Putamen (tissue), 1 donor: ENCODE measurements around the gene ZNF423.

ENCODE experiments used
- DNase-seq: peaks from one replicate; pipeline ENCODE4 v3.0.0-alpha.2; 2016; ENCODE audit warnings: low spot score

Gene ZNF423

DNA sequence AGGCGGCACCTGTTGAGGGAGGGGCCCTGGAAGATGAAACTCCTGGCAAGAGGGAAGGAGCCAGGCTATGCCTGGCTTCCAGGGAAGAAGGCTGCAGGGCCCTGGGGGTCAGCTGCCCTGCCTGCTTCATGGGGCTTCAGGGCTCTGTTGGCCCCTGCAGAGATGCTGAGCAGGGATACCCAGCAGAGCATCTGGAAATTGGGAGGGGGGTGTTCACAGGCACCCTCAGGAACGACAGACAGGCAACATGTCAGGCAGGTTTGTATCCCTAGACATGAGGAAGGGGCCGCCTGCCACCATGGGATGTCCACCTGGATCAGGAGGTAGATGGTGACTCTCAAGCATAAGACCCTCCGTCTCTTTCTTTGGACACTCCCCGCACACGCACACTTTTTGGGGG lies 13.8 kb upstream of the ZNF423 start:
- no peak for DNase-seq

DNA sequence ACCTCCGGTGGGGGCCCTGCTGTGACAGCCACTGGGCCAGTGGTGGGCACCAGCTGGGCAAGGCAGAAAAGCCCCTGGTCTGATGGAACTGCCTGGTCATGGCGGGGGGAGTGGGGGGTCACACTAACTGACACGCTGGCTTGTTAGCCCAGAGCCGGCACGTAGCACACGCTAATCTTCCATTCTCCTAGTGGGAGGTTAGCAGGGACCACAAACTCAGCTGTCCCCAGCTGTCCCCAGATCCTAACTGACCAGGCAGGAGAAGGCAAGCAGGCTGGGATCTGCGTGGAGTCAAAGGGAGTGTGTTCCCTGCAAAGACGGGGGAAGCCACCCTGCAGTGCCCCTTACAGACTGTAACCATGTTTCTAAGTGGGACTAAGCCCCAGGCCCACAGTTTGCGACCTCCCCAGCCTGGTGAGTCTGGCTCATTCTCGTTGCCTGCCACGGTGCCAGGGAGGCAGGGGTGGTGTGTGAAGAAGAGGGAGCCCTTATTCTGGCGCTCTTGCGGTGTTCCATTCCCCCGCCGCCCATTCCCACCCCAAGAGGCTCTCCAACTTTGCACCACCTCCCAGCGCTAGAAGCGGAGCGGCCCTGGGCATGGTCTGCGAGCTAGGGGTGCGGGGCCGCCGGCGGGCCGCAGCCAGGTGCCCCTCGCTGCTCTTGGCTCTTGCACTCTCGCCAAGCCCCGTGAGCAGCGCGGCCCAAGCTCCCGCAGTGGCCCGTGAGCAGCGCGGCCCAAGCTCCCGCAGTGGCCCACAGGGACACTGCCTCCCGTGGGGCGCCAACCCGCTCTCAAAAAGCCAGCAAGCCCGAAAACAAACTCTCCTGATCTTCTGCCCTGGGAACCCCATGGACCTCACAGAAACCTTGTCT lies 12.1 kb upstream of the ZNF423 start:
- no peak for DNase-seq

DNA sequence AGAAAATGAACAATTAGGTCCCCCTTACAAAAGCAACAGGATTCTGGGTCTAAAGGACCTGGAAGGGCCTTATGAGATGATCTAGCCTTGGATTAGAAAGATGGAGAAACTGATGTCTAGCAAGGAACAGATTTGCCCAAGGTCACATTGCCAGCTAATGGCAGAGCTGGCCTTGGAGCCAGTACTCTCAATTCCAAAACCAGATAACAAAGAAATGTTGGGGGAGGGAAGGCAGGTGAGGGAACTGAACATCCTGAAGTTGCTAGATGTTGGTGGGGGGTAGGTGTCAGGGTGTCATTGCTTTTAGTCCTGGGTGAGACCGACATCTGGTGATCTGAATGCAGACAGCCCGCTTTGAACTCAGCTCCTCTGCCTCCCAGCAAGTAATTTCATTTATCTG lies 11.3 kb upstream of the ZNF423 start:
- no peak for DNase-seq

DNA sequence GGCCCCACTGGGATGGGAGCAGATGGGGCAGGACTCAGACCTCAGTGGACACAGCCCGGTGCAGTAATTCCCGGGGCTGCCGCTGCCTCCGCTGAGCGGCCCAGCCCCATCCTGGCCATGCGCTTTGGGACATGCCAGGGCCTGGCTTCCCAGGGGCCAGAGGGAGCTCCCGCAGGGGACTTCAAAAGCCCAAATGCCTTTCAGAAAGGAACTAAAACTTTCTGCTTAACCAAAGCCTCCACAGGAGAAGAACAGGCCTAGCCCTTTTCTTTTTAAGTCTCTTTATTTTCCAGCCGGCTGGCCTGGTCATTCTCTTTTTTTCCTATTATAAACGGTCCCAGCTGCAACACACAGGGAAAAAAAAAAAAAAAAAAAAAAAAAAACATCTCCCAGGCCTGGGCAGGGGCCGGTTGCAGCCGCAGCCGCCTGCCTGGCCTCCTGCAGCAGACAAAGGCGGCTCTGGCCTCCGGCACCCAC lies 10.7 kb upstream of the ZNF423 start:
- no peak for DNase-seq

DNA sequence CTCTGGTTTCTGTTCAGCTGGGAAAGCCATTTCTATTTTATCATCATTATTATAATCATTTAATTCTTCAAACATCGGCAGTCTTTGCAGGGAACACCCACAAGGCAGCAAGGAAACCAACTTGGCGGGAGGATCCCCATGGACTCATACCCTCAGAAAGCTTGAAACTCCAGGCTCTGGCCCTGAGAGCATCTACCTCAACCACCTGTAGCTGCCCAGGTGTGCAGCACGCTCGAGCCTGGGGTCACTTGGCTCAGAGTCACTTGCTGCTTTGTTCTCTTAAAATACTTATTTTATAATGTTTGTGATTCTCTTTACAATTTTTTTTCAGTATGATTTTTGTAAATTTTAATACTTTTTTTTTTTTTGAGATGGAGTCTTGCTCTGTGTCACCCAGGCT lies 6.8 kb upstream of the ZNF423 start:
- DNase-seq = no peak

DNA sequence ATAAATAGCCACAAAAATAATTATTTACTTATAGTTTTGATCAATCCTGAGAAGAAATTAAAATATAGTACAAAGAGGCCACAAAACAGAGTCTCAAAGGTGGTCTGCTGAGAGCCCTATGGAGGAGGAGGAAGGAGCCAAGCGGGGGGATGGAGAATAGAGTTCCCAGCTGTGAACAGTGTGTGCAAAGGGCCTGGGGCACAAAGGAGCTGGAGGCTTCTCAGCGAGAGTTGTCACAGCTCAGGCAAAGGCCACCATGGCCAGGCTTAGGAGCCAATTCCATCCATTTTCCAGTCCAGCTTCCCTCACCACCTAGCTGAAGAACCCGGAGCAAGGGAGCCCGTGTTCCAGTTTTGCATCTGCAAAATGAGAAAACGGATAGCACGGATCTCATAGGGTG lies 5.4 kb upstream of the ZNF423 start:
- no peak for DNase-seq

DNA sequence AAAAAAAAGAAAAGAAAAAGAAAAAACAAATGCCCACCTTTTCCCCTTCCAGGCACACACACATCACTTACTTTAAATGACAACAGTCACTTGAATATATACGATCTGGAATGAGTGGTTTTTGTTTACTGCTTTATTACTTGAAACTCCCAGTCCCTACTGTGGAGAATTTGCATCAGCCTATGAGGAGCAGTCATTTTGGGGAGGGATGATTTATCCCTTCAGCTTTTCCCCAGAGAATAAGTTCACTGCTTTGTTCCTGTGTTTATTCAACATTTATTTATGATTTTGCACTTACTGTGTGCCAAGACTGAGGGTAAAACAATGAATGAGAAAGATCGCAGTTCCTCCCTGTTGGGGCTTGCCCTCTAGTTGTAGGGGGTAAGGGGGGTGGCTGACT lies 4.7 kb upstream of the ZNF423 start:
- no peak for DNase-seq

DNA sequence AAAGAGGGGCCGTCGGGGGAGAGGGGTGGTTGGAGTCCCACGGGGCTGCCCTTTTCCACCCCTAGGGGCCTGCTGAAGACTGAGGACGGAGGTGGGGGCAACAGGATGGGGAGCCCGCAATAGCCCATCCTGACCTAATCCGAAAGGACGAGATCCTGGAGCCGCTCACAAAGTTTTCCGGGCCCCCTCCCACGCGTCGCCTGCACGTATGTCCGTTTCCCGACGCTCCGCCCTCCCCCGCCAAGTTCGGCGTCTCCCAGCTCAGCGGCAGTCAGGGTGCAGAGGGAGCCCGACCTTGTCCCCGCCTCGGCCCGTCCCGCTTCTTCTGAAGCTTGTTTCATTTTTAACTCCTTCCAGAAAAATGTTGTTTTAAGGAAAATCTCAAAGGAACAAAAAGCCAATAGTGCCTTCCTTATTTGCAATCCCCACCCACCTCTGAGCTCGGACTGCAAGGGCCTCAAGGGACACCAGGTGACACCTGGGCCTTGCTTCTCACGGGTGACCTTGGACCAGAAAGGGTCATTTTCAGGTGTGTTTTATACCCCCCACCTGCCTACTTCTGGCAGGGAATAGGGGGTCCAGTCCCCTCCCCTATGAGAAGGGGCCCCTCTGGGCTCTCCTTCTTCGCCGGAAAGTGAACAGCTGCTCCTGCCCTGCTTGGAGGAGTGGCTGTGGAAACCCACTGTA lies 3.4 kb upstream of the ZNF423 start:
- no peak for DNase-seq

DNA sequence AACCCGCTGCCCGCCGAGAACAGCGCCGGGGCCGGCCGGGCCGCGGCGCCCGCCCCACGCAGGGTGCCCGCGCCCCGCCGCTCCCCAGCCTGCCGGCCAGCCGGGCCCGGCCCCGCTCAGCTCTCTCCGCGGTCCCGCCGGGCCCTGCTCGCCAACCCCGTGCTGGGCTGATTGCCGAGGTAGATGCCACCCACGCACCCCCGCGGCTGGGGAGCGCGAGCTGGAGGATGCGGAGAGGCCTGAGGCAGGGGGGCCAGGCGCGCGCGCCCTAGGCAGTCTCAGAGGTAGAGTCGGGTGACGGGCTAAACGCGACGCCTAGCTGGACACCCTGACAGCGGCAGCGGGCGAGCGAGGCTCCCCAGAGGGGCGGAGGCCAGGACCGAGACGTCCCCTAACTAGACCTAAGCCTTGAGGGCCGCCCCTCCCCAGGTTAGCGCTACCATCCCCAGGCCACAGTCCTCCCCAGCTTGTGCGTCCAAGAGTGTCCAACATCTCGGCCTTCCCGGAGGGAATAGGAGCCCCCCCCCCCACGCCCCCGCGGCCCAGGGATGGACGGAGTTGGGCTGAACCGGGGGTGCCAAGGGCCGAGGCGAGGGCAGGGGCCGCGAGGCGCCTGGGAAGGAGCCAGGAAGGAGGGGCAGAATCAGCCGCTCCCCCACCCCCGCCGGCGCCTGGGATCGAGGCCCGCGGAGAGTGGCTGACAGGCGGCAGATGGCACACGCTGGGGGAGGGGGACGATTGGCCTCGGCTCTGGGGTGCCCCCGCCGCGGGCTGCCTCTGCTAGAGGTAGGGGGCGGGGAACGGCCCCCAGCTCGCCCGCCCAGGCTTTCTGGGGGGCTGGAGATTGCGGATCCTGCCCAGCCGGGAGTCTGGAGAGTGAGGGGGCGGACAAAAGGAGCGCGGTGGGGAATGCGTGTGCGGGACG lies 2.5 kb upstream of the ZNF423 start:
- DNase-seq = no peak

DNA sequence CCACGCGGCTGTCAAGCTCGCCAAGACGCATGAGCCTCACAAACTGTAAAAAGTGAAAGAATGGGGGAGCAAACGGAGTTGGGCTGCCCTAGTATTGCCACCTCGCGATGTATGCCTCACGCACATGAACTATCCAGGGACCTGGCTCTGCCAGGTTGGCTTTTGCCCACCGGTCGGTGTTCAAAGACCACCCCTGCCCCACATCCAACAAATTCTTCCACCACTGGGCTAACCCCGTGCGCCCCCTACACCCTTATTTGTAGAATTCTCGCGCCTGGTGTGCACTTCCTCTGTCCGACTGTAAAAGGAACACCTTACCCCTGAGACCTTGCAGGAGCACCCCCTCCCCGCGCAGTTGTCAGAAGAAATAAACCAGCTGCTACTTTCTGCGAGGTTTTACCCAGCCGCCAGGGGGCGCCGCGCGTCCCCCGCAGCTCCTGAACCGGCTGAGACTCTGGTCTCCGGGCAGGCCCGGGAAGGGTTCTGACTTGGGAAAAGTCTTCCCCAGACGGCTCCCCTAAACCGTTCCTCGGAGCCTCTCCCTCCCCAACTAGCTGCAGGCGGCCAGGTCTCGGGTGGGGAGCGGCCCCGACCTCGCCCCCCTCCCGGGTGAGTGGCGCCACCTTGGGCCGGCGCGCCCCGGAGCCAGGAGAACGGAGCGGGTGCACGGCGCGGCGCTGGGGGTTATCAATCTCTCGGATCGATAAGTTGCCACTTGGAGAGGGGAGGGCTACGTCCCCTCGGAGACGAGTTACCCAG lies 1.7 kb upstream of the ZNF423 start:
- DNase-seq = no peak

DNA sequence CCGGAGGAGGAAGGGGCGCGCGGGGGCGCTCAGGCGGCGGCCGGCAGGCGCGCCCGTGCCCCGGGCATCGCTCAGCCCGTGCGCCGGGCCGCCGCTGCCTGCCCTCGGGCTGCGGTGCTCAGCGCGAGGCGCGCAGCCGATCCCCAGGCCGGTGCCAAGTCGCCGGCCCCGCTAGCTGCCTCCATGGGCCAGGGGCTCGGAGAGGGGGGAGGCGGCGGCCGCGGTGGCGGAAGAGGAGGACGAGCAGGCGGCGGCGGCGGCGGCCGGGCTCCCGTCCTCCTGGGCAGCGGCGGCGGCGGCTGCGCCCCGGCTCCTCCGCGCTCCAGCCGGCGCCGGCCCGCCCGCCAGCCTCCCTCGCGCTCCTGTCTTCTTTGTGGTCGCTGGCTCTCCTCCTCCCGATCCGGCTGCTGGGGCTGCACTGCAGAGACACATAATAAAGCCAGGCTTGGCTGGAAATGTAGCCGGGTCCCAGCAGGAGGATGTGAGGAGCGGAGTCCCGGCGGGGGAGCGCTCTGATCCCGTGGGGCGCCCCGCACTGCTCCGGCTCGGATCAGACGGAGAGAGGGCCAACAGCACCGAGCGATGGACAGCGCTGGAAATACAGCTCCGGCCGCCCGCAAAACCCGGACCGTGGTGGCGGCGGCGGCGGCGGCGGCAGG lies 889 bp upstream of the ZNF423 start:
- DNase-seq = peak; percentile 61

DNA sequence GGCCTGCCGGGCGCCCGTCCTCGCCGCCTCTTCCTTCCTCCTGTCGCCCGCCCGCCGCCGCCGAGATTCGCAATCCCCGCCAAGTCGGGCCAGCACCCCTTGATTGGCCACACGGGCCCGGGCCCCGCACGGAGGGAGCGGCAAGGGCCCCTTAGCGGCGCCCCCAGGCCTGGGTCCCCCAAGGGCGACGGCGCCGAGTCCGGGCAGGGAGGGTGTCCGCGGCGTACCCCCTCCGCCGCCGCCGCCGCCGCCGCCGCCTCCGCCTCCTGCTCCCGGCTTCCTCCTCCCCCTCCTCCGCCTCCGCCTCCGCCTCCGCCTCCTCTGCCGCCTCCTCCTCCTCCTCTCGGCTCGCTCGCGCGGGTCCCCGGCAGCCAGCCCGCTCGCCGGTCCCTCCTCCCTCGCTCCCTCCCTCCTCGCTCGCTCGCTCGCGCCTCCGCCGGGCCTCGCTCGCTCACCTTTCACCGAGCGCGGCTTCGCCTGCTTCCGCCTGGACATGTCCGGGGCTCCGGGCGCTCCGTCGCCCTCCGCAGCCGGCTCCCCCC lies 561 bp downstream of the ZNF423 start:
- peak; percentile 62 for DNase-seq

DNA sequence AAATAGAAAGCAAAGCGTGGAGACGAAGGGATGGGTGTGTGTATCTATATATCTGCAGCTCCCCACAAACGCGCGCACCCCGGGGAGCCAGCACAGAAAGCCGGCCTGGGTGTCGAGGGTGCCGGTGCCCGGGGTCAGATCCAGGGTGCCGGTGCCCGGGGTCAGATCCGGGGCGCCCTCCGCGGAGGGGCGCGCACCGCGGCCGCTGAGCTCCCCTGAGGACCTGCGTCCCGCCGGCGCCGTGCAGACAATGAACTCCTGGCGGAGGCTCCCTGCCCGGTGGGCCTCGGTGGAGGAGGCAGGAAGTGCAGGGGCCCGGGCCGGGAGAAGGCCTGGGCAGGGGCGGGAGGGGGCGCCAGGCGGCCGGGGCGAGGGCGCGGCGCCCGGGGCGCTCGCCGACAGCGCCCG lies 1.1 kb downstream of the ZNF423 start:
- no peak for DNase-seq

DNA sequence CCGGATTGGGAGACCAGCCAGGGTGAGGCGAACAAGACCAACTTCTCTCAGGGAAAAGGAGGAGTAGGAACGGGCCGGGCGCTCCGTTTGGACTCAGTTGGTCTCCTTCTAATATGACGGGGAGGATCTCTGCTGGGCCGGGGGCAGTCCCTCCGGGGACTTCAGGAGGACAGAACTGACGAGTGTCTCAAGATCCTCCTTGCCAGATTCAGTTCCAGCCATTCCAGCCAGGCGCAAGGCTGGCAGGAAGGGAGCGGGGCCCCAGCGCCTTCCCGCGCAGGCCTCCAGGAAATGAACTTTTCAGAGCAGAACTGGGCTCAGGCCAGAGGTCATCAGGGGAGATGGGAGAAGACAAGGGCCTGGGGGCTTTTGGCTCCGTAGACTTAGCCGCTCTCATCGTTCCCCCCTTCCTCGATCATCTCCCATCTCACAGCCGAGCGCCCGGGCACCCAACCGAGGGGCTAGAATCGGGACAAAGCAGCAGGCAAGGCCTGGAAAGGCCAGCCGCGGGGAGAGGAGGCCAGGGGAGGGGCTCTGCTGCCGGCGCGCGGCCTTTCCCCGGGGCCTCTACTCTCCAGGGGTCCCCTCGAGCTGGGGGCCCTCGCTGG lies 1.6 kb downstream of the ZNF423 start:
- DNase-seq = no peak

DNA sequence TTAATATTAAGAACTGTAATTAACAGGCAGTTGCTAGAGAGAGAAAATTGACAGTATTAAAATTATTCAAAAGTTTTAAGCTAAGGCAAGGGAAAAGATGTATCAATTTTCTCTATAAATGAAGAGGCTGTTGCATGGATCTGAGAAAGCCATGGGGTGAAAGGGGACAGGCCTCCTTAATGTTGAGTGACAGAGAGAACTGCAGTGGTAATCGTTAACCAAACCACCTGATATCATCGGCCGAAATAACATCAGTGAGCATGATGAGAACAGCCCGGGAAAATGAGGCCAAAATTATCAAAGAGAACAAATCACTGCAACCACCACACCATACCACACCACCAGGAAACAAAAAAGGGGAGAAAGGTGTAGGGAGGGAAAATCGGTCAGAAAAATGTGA lies 3.6 kb downstream of the ZNF423 start:
- DNase-seq = no peak

DNA sequence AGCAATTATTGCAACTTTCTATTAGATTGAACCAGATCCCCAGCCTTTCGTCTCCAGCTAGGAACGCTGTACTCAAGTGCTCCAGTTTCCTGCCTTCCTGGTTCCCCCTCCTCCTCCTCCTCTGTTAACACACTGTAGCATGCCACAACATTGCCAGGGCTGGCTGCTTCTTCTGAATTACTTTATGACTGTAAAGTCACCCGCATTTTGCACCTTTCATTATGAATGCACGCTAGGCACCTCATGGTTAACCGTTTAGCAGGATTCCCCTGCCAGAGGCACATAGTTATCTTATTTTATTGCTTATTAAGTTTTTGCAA lies 4.5 kb downstream of the ZNF423 start:
- no peak for DNase-seq

DNA sequence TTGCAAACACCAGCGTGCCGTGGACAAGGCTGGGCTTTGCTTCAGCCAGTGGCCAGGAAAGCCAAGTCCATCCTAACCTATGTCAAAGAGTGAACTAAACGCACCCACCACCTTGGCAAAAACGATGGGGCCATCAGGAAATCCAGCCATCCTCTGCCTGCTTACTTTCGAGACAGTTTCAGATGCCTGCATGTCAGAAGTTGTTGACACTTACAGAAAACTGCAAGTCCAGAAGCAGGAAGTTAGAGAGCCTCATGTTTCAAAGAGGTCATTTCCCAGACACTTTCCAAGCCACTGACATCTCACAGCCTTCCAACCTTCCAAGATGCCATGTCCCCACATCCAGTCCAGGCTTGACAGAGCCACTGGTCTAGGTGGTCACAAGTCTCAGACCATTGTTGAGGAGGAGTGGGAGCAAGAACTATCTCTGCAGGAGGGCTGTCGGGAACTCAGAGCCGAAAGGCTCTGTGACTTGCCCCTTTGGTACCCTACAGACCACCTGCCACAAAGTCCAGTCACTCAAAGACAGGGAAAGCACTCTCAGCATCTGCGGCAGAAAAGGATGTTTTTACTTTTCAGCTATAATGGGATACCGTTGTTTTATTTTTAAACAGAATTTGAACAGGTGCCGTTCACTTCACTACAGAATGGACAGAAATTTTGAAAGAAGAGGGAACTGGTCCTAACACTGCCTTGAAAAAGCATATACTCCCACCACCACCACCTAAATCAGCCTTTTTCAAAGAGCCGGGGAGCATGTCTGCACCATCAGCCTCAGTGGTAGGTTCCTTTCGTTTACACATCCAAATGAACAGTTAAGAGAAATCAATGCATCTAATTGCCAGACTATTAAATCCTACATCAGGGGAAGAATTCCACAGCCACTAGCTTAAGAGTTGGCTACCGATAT lies 5.1 kb downstream of the ZNF423 start:
- DNase-seq = no peak

DNA sequence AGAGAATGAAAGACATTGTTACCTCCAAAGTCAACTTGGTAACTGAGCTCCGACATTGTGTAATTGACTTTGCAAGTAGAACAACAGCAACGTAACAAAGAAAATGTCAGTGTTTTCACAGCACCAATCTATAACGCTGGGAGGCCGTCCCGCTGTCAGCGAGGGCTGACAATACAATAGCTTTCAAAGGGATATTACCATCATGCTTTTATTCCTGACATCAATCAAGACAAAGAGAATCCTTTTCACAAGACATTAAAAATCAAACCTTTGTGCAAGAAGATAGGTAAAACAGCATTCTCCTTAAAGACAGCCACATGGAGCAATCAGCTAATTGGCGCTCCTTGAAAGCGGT lies 6.2 kb downstream of the ZNF423 start:
- no peak for DNase-seq

DNA sequence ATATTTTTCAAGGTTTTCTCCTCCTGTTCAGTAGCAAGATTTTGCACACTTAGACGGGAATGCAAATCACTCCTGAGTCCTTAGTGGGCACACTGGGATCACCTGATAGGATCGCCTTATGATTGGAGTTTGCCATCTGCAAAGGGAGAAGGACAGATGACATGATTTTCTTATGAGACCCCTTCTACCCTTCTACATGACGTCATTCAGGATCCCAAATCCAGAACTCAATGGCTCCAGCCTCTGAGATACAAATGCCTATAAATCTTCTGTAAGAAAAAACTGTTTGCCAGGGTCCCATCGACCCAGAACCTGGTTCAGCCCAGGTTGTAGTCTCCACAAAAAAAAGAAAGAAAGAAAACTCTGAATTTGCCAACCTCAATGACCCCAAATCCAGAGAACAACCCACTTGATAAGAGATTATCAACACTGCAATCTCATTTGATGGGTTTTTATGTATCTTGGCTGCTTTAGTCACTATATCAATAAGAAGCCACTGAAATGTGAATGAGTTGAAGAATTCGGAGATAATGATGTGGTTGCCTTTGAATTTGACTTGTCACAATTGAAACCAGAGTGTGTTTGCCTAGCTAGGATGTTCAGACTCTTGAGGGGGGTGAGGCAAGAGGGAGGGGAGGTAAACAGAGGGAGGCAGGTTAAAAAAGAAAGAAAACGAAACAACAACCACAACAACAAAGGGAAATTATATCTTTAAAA lies 6.7 kb downstream of the ZNF423 start:
- no peak for DNase-seq
